ENCODE data around the gene TBC1D8. TPM values are rescaled to one million over a fixed set of nuclear protein-coding genes. Genes with fewer than 3 reads are reported as not detected.

The TBC1D8 gene
- total and polyA plus RNA-seq, 2 of the 8 experiments (the other 6 are each of a cell fraction or from before 2014, with no cell fraction given): 20.8 to 21.8 TPM

DNA sequence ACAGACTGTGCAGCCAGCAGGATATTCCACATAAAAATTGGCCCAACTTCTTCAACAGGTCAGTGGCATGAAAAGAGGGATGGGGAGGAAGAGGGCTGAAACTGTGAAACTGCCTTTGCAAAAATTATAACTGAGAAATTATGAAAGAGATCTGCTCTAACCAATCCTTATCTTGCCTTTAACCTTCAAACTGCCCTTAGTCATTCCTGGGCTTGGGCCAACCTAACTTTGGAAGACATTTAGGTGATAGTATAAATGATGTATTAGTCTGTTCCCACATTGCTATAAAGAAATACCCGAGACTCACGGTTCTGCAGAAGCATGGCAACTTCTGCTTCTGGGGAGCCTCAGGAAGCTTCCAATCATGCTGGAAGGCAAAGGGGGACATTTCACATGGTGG, 74.6 kb downstream of the TBC1D8 start:
- TF ChIP-seq HDAC6 (IDR thresholded peaks at IDR 0.05; ENCODE audit: low read depth, low read length) (no peak), NRF1 (IDR thresholded peaks at IDR 0.05; ENCODE audit: low read depth, low read length) (no peak), ZNF274 (IDR thresholded peaks at IDR 0.05; ENCODE audit: borderline replicate concordance, extremely low read depth, low read length) (no peak), POLR2AphosphoS5 (IDR thresholded peaks at IDR 0.05; ENCODE audit: low read depth, low read length) (no peak), SP2 (IDR thresholded peaks at IDR 0.05; ENCODE audit: low read length) (no peak), TBP (IDR thresholded peaks at IDR 0.05; ENCODE audit: low read depth, low read length) (no peak), BRCA1 (IDR thresholded peaks at IDR 0.05; ENCODE audit: low read depth, low read length) (no peak), KDM1A (IDR thresholded peaks at IDR 0.05; ENCODE audit: borderline replicate concordance, low read length) (no peak)
- TF ChIP-seq, protein P1, sequence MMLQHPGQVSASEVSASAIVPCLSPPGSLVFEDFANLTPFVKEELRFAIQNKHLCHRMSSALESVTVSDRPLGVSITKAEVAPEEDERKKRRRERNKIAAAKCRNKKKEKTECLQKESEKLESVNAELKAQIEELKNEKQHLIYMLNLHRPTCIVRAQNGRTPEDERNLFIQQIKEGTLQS (IDR thresholded peaks at IDR 0.05; ENCODE audit: insufficient read depth, low read depth, low read length): no peak
- Histone ChIP-seq H4K20me1 (replicated peaks in 1 of 2; ENCODE audit: control insufficient read depth in 1 of 2, insufficient read depth in 2 of 2, low read length in 2 of 2) (no peaks in the 10 kb centered on the region), H3K9ac (replicated peaks in 1 of 4; ENCODE audit: extremely low read depth in 1 of 4, low read depth in 3 of 4, low read length in 3 of 4) (no peak overlapping the region), H4K5ac (ENCODE audit: insufficient read length, low read depth, low read length) (no peak overlapping the region), H3K4me3 (ENCODE audit: extremely low read depth in 1 of 4, insufficient read depth in 2 of 4, low read depth in 3 of 4, low read length in 4 of 4) (no peak overlapping the region), H2BK120ac (replicated peaks; ENCODE audit: low read depth, low read length) (no peak overlapping the region), H3K4ac (replicated peaks; ENCODE audit: insufficient read length, low read depth, low read length) (no peak overlapping the region), H3K79me2 (ENCODE audit: control insufficient read depth in 1 of 2, insufficient read depth in 2 of 2, low read length in 2 of 2) (0 out of 4 replicates have a peak, but pooled peaks cover 0 to 12% of the 10 kb centered on the region in 2 experiments), H3K27me3 (replicated peaks in 1 of 4; ENCODE audit: control insufficient read depth in 3 of 4, extremely low read depth in 1 of 4, insufficient read depth in 3 of 4, low read length in 3 of 4) (no peaks in the 10 kb centered on the region), H3K36me3 (ENCODE audit: control insufficient read depth in 2 of 4, insufficient read depth in 4 of 4, low read length in 3 of 4) (0 out of 8 replicates have a peak, but pooled peaks cover 0 to 3% (median 0%) of the 10 kb centered on the region in 4 experiments), H2BK20ac (ENCODE audit: low read length) (no peak overlapping the region), H3K23me2 (ENCODE audit: low read depth, low read length) (no peaks in the 10 kb centered on the region), H2AFZ (ENCODE audit: low read length) (no peak overlapping the region), H2BK12ac (ENCODE audit: low read depth, low read length) (no peak overlapping the region), H3K9me3 (ENCODE audit: insufficient read depth in 2 of 2, low read depth in 1 of 2, low read length in 1 of 2) (peaks cover 8 to 10% of the 10 kb centered on the region in 2 experiments), H3K4me2 (ENCODE audit: insufficient read depth in 1 of 2, low read depth in 2 of 2, low read length in 2 of 2) (no peak overlapping the region), H3K18ac (ENCODE audit: extremely low read depth, low read length) (no peak overlapping the region), H3K27ac (ENCODE audit: low read depth, low read length) (no peak overlapping the region), H2BK15ac (ENCODE audit: low read length) (no peak overlapping the region), H3K79me1 (ENCODE audit: low read depth, low read length) (no peaks in the 10 kb centered on the region), H3K56ac (replicated peaks; ENCODE audit: insufficient read length, low read depth, low read length) (no peak overlapping the region), H3K23ac (ENCODE audit: insufficient read length) (no peak overlapping the region), H3K14ac (ENCODE audit: insufficient read length) (no peak overlapping the region), H2BK5ac (ENCODE audit: low read depth, low read length) (no peak overlapping the region), H4K91ac (replicated peaks; ENCODE audit: insufficient read length, low read length) (no peak overlapping the region), H4K8ac (ENCODE audit: extremely low read depth, insufficient read depth, low read length) (no peak overlapping the region), H2AK5ac (ENCODE audit: low read depth, low read length) (no peak overlapping the region), H3K4me1 (replicated peaks in 1 of 4; ENCODE audit: control insufficient read depth in 3 of 4, insufficient read depth in 4 of 4, low read length in 3 of 4) (no peaks in the 10 kb centered on the region)
- ChIA-PET POLR2A (ENCODE audit: partially characterized antibody) (no interaction called here), CTCF (ENCODE audit: partially characterized antibody) (interaction anchor here (1.1 kb wide), 1 partner anchor 10 kb away, joined by 4 read pairs; no protein-coding TSS in a partner anchor)
- WGBS, 2 experiments (ENCODE audit: extremely low coverage in 1 of 2, insufficient coverage in 1 of 2, insufficient read length in 1 of 2, insufficient replicate concordance in 2 of 2, low coverage in 1 of 2, low lambda C conversion rate in 2 of 2, missing lambda C conversion rate in 1 of 2): 100% methylated on average over 2 of the region's 2 CpGs; no CpG with 5 or more reads in 1 of the 2 experiments
- DNase-seq (ENCODE audit: low read depth in 1 of 2, low spot score in 2 of 2) (no peak), FAIRE-seq (no peak)
